ENCODE measurements around the gene HYLS1. TPM values are rescaled to one million over a fixed set of nuclear protein-coding genes. Genes with fewer than 3 reads are reported as not detected.
"Not testable (repeated sequence)": the region's sequence is repeated elsewhere in the genome, so short reads cannot be mapped to it uniquely, and the experiment has no call there.

Gene HYLS1
- polyA plus RNA-seq (2013, experiment 1 of 4): 7.3 TPM
- polyA plus RNA-seq (2013, experiment 2 of 4): 6.9 TPM
- polyA plus RNA-seq (2013, experiment 3 of 4): 5.9 TPM
- polyA plus RNA-seq (2013, experiment 4 of 4): 6.0 TPM

GRCh38 chr11:125887373-125888324 lies at the start of gene HYLS1:
Gene HYLS1, plus strand, starts transcription at chr11:125887668. Its CDS starts 11,701 bp downstream, at chr11:125899369.
- Histone ChIP-seq H3K27me3 (ENCODE audit: control insufficient read depth, insufficient read depth, low read length, poor library complexity, severe bottlenecking) (no peaks in the 10 kb centered on the region), H3K4me1 (ENCODE audit: control insufficient read depth, insufficient read depth, low read length) (no peaks in the 10 kb centered on the region), H3K36me3 (ENCODE audit: control insufficient read depth, insufficient read depth, low read length) (no peaks in the 10 kb centered on the region), H3K27ac (ENCODE audit: insufficient read depth, low read depth, low read length, poor library complexity, severe bottlenecking) (peak within 1 kb of the TSS; percentile 67), H3K4me3 (ENCODE audit: insufficient read depth, low read depth, low read length) (peak within 1 kb of the TSS; percentile 76), H3K9me3 (ENCODE audit: control insufficient read depth, low read length) (no peaks in the 10 kb centered on the region)
- WGBS, 2 experiments: 8 to 9% methylated on average over 90 to 91 of the region's 91 CpGs

- Histone ChIP-seq H3K27me3 (ENCODE audit: control insufficient read depth, insufficient read depth, low read length, poor library complexity, severe bottlenecking) (no peaks in the 10 kb centered on the region), H3K36me3 (ENCODE audit: control insufficient read depth, insufficient read depth, low read length) (no peaks in the 10 kb centered on the region), H3K4me3 (ENCODE audit: insufficient read depth, low read depth, low read length) (no peak overlapping the region), H3K4me1 (ENCODE audit: control insufficient read depth, insufficient read depth, low read length) (no peaks in the 10 kb centered on the region), H3K27ac (ENCODE audit: insufficient read depth, low read depth, low read length, poor library complexity, severe bottlenecking) (no peak overlapping the region), H3K9me3 (ENCODE audit: control insufficient read depth, low read length) (no peaks in the 10 kb centered on the region)
- 69 to 72% methylated on average over 2 to 3 of the region's 3 CpGs for WGBS, 2 experiments
Observed at GRCh38 chr11:125842321-125842948, 45.0 kb upstream of the HYLS1 start.

GRCh38 chr11:125846188-125846587 lies 41.3 kb upstream of the HYLS1 start:
- H3K4me1 ChIP-seq (ENCODE audit: control insufficient read depth, insufficient read depth, low read length): no peaks in the 10 kb centered on the region
- H3K9me3 ChIP-seq (ENCODE audit: control insufficient read depth, low read length): no peaks in the 10 kb centered on the region
- no peak overlapping the region for H3K27ac ChIP-seq (ENCODE audit: insufficient read depth, low read depth, low read length, poor library complexity, severe bottlenecking)
- no peaks in the 10 kb centered on the region for H3K27me3 ChIP-seq (ENCODE audit: control insufficient read depth, insufficient read depth, low read length, poor library complexity, severe bottlenecking)
- H3K36me3 ChIP-seq (ENCODE audit: control insufficient read depth, insufficient read depth, low read length): no peaks in the 10 kb centered on the region
- H3K4me3 ChIP-seq (ENCODE audit: insufficient read depth, low read depth, low read length): no peak overlapping the region

- H3K27me3 ChIP-seq (ENCODE audit: control insufficient read depth, insufficient read depth, low read length, poor library complexity, severe bottlenecking); H3K36me3 ChIP-seq (ENCODE audit: control insufficient read depth, insufficient read depth, low read length); H3K9me3 ChIP-seq (ENCODE audit: control insufficient read depth, low read length); H3K4me3 ChIP-seq (ENCODE audit: insufficient read depth, low read depth, low read length); H3K4me1 ChIP-seq (ENCODE audit: control insufficient read depth, insufficient read depth, low read length); H3K27ac ChIP-seq (ENCODE audit: insufficient read depth, low read depth, low read length, poor library complexity, severe bottlenecking): not testable (repeated sequence)
- 86 to 87% methylated on average over 9 of the region's 9 CpGs for WGBS, 2 experiments
Observed at GRCh38 chr11:125857670-125858069, 29.8 kb upstream of the HYLS1 start.

GRCh38 chr11:125862786-125863185 lies 24.7 kb upstream of the HYLS1 start:
- H3K9me3 ChIP-seq (ENCODE audit: control insufficient read depth, low read length); H3K27me3 ChIP-seq (ENCODE audit: control insufficient read depth, insufficient read depth, low read length, poor library complexity, severe bottlenecking); H3K27ac ChIP-seq (ENCODE audit: insufficient read depth, low read depth, low read length, poor library complexity, severe bottlenecking); H3K36me3 ChIP-seq (ENCODE audit: control insufficient read depth, insufficient read depth, low read length); H3K4me3 ChIP-seq (ENCODE audit: insufficient read depth, low read depth, low read length); H3K4me1 ChIP-seq (ENCODE audit: control insufficient read depth, insufficient read depth, low read length): not testable (repeated sequence)
- 96% methylated on average over 28 to 32 of the region's 33 CpGs for WGBS, 2 experiments

GRCh38 chr11:125865354-125865753 lies 22.1 kb upstream of the HYLS1 start:
- 96 to 98% methylated on average over 3 of the region's 4 CpGs for WGBS, 2 experiments
- not testable (repeated sequence) for H3K36me3 ChIP-seq (ENCODE audit: control insufficient read depth, insufficient read depth, low read length); H3K27me3 ChIP-seq (ENCODE audit: control insufficient read depth, insufficient read depth, low read length, poor library complexity, severe bottlenecking); H3K4me1 ChIP-seq (ENCODE audit: control insufficient read depth, insufficient read depth, low read length); H3K4me3 ChIP-seq (ENCODE audit: insufficient read depth, low read depth, low read length); H3K27ac ChIP-seq (ENCODE audit: insufficient read depth, low read depth, low read length, poor library complexity, severe bottlenecking); H3K9me3 ChIP-seq (ENCODE audit: control insufficient read depth, low read length)

GRCh38 chr11:125869521-125869920 lies 17.9 kb upstream of the HYLS1 start:
- Histone ChIP-seq H3K27me3 (ENCODE audit: control insufficient read depth, insufficient read depth, low read length, poor library complexity, severe bottlenecking) (no peaks in the 10 kb centered on the region), H3K4me1 (ENCODE audit: control insufficient read depth, insufficient read depth, low read length) (no peaks in the 10 kb centered on the region), H3K27ac (ENCODE audit: insufficient read depth, low read depth, low read length, poor library complexity, severe bottlenecking) (no peak overlapping the region), H3K9me3 (ENCODE audit: control insufficient read depth, low read length) (no peaks in the 10 kb centered on the region), H3K36me3 (ENCODE audit: control insufficient read depth, insufficient read depth, low read length) (no peaks in the 10 kb centered on the region), H3K4me3 (ENCODE audit: insufficient read depth, low read depth, low read length) (no peak overlapping the region)
- 67 to 90% methylated on average over 2 of the region's 2 CpGs for WGBS, 2 experiments

GRCh38 chr11:125871391-125872137 lies 15.9 kb upstream of the HYLS1 start:
- WGBS, 2 experiments: 62 to 72% methylated on average over 10 of the region's 10 CpGs
- no peaks in the 10 kb centered on the region for H3K36me3 ChIP-seq (ENCODE audit: control insufficient read depth, insufficient read depth, low read length)
- no peaks in the 10 kb centered on the region for H3K9me3 ChIP-seq (ENCODE audit: control insufficient read depth, low read length)
- no peaks in the 10 kb centered on the region for H3K4me1 ChIP-seq (ENCODE audit: control insufficient read depth, insufficient read depth, low read length)
- no peaks in the 10 kb centered on the region for H3K27me3 ChIP-seq (ENCODE audit: control insufficient read depth, insufficient read depth, low read length, poor library complexity, severe bottlenecking)
- no peak overlapping the region for H3K27ac ChIP-seq (ENCODE audit: insufficient read depth, low read depth, low read length, poor library complexity, severe bottlenecking)
- H3K4me3 ChIP-seq (ENCODE audit: insufficient read depth, low read depth, low read length): no peak overlapping the region

GRCh38 chr11:125872138-125872491 lies 15.4 kb upstream of the HYLS1 start:
- H3K4me3 ChIP-seq (ENCODE audit: insufficient read depth, low read depth, low read length): no peak overlapping the region
- H3K36me3 ChIP-seq (ENCODE audit: control insufficient read depth, insufficient read depth, low read length): no peaks in the 10 kb centered on the region
- H3K27me3 ChIP-seq (ENCODE audit: control insufficient read depth, insufficient read depth, low read length, poor library complexity, severe bottlenecking): no peaks in the 10 kb centered on the region
- H3K4me1 ChIP-seq (ENCODE audit: control insufficient read depth, insufficient read depth, low read length): no peaks in the 10 kb centered on the region
- no peak overlapping the region for H3K27ac ChIP-seq (ENCODE audit: insufficient read depth, low read depth, low read length, poor library complexity, severe bottlenecking)
- H3K9me3 ChIP-seq (ENCODE audit: control insufficient read depth, low read length): no peaks in the 10 kb centered on the region

Data from ectodermal cell (in vitro differentiated cells).